ENCODE results near the gene JAZF1.
A peak's percentile ranks its signal among the peaks of the same experiment; 100 is the strongest.

JAZF1 gene

DNA sequence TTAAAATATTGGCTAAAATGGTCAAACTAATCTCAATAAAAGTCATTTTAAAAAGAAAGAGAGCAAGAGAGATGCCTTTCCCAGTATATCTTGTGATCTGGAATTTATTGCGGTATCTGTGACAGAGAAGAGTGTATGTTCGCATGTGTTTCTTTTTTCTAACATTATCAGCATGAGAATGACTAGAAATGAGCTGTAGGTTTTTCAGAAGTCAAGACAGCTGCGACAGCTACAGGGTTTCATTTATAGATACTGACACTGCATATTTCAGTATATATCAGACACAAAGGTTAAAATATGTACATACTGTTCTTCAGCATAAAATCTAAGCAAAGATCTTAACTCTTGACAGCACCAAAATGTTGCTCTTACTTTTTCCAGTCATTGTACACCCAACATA is 215.8 kb downstream of the JAZF1 start:
- DNase-seq (ENCODE audit: insufficient read length, low spot score) (no peak), FAIRE-seq (no peak)
- TF ChIP-seq, protein P1, sequence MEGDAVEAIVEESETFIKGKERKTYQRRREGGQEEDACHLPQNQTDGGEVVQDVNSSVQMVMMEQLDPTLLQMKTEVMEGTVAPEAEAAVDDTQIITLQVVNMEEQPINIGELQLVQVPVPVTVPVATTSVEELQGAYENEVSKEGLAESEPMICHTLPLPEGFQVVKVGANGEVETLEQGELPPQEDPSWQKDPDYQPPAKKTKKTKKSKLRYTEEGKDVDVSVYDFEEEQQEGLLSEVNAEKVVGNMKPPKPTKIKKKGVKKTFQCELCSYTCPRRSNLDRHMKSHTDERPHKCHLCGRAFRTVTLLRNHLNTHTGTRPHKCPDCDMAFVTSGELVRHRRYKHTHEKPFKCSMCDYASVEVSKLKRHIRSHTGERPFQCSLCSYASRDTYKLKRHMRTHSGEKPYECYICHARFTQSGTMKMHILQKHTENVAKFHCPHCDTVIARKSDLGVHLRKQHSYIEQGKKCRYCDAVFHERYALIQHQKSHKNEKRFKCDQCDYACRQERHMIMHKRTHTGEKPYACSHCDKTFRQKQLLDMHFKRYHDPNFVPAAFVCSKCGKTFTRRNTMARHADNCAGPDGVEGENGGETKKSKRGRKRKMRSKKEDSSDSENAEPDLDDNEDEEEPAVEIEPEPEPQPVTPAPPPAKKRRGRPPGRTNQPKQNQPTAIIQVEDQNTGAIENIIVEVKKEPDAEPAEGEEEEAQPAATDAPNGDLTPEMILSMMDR (IDR thresholded peaks at IDR 0.05; ENCODE audit: insufficient read depth, missing control alignments) = no peak

DNA sequence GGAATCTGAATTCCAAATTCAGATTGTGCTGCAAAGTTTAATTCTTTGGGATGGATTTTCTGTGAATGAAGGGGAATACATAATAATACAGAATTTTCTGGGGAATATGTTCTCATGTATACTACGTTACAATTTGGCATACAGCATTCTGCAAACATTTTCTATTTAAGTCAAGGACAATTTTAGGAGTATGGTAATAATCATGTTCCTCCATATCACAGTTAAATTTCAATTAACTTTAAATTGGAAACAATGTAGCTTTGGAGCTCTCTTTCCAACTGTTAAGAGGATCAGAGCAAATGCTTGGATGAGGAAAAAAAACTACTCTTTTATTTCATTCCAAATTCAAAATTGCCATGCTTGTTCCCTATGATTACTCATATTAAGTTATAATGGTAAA is 217.5 kb downstream of the JAZF1 start:
- FAIRE-seq = peak; percentile 35

DNA sequence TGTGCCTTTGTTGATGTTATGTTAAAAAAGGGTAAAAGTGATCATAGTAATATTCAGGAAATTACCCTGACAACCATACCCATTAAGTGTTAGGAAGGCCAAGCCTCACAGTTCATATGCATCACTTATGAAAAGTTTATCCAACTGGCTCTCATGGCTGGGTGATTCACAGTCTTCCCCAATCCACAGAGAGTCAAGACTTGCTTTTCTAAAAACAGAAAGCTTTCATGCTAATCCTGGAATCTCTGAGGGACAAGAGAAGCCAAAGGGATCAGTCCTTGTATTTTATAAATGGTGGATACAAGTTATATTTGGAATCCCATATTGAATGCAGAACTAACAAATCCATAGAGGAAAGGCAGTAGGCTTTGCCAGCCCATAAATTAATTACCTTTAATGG is 218.3 kb downstream of the JAZF1 start:
- DNase-seq (ENCODE audit: insufficient read length, low spot score) = no peak
- FAIRE-seq = no peak
- TF ChIP-seq, protein P1 (IDR thresholded peaks at IDR 0.05; ENCODE audit: insufficient read depth, missing control alignments) = no peak

More for the DNA sequence above, 217.5 kb downstream of the JAZF1 start:
- TF ChIP-seq, protein P1 (IDR thresholded peaks at IDR 0.05; ENCODE audit: insufficient read depth, missing control alignments) = no peak
- DNase-seq (ENCODE audit: insufficient read length, low spot score) = no peak

DNA sequence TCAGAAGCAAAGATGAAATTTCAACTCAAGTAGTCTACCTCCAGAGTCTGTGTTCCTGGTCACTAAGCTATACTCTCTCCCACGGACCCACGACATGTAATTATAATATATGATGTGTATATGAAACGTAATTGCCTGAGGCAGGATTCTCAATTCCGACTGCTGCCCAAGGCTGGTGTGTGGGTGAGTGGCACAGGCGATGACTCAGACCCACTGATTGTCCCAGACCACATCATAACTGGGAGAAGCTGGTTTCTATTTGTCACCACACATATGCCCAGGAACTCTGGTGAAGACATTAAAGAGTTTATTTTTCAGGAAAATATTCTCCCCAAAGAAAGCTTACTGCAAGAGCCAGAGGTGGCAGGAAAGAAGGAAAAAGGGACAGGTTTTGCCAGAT is 219.3 kb downstream of the JAZF1 start:
- DNase-seq (ENCODE audit: insufficient read length, low spot score) (no peak), FAIRE-seq (no peak)

DNA sequence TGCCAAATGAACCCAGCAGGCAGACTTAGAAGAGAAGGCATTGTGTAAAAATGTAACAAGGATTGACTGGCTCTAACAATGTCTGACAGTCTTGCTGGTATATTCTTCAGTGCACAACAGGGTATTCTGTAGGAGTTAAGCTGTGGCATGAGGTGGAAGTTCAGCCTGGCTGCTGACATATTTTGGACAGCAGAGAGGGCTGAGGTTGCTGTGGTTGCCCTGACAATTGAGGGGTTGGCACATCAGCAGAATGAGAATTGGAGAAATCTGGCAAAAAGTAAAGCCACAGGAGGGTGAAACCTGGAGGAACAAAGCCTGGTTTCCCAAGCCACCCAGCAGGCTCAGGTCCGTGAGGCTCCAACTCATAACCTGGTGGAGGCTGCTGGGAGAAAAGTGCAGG is 220.2 kb downstream of the JAZF1 start:
- no peak for DNase-seq (ENCODE audit: insufficient read length, low spot score)
- TF ChIP-seq, protein P1 (IDR thresholded peaks at IDR 0.05; ENCODE audit: insufficient read depth, missing control alignments) = no peak
- no peak for FAIRE-seq

More for the DNA sequence above, 219.3 kb downstream of the JAZF1 start:
- TF ChIP-seq, protein P1 (IDR thresholded peaks at IDR 0.05; ENCODE audit: insufficient read depth, missing control alignments) = no peak

DNA sequence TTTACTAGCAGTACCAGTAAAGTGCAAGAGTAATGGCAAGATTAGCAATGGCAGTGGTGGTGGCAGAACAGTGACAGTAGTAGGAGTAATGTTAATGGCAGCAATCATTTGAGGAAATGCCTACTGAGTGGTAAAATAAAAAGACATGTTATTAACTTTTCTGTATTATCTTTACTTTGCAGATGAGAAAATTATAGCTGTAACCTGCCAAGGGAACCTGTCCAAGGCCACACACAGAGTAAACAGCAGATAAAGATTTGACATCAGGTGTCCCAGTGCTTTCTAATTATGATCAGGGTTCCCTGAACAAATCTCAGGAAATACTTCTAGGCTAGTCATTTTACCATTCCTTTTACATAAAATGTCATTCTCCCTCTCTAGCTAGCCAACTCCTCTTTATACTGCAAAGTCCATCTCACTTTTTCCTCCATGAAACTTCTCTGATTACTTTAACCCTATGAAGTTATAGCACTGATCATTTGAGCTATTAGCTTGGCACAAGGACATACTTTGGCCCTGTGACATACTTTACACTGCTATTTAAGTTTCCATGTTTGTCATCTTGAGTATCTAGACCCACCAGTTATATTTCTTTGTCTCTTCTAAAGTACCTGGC is 221.6 kb downstream of the JAZF1 start:
- TF ChIP-seq, protein P1 (IDR thresholded peaks at IDR 0.05; ENCODE audit: insufficient read depth, missing control alignments) = no peak
- DNase-seq (ENCODE audit: insufficient read length, low spot score) (no peak), FAIRE-seq (no peak)

DNA sequence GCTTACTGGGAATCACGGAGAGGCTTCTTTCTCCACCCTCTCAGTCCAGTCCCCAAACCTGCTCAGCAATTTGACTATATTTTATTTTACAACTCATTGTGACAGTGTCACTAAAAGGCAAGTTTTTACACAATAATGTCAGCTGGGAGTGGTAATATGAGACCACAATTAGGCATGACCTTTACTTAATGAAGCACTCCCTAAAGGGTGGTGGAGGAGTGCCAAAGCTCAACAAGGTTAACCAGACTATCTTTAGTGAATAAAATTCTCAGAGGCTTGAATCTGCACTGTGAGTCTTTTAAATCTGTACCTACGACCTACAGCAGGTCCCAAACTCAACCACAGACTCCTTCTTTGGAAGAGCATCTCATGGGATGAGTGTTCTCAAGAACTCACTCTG is 225.0 kb downstream of the JAZF1 start:
- FAIRE-seq = no peak
- TF ChIP-seq, protein P1 (IDR thresholded peaks at IDR 0.05; ENCODE audit: insufficient read depth, missing control alignments) = no peak
- DNase-seq (ENCODE audit: insufficient read length, low spot score) = no peak
